ENCODE measurements around the gene TICRR. TPM values are rescaled to one million over a fixed set of nuclear protein-coding genes. Genes with fewer than 3 reads are reported as not detected.
"Not testable (repeated sequence)": the region's sequence is repeated elsewhere in the genome, so short reads cannot be mapped to it uniquely, and the experiment has no call there.

TICRR gene
- total RNA-seq, 4 donors from 2014 or later = under 0.01 to 0.29 (median 0.06) TPM; not detected in 1

GRCh38 chr15:89576417-89576773 is 1.1 kb downstream of the TICRR start:
- TF ChIP-seq POLR2AphosphoS5 (IDR thresholded peaks at IDR 0.05) (no peak), POLR2A (IDR thresholded peaks at IDR 0.05; ENCODE audit: low read depth) (no peak), CTCF (IDR thresholded peaks at IDR 0.05) (no peak), EP300 (IDR thresholded peaks at IDR 0.05) (no peak)
- 43% methylated on average over 1 of the region's 1 CpG for WGBS
- intact Hi-C loops (cut with DNase I) = no loop called here

GRCh38 chr15:89577776-89578115 is 2.5 kb downstream of the TICRR start:
- H3K4me3 ChIP-seq = no peak overlapping the region
- TF ChIP-seq EP300 (IDR thresholded peaks at IDR 0.05) = no peak
- TF ChIP-seq POLR2AphosphoS5 (IDR thresholded peaks at IDR 0.05) = no peak
- no peak for TF ChIP-seq CTCF (IDR thresholded peaks at IDR 0.05)
- TF ChIP-seq POLR2A (IDR thresholded peaks at IDR 0.05; ENCODE audit: low read depth) = no peak
- no peak for DNase-seq (ENCODE audit: extremely low spot score)
- H3K9me3 ChIP-seq = no peaks in the 10 kb centered on the region
- H3K27ac ChIP-seq (replicated peaks in 1 of 4) = no peak overlapping the region
- 57% methylated on average over 3 of the region's 3 CpGs for WGBS
- H3K4me1 ChIP-seq = peaks cover 9 to 16% (median 10%) of the 10 kb centered on the region in 4 donors
- peaks cover 0 to 15% (median 0%) of the 10 kb centered on the region in 4 donors for H3K27me3 ChIP-seq
- intact Hi-C loops (cut with DNase I) = no loop called here
- no peaks in the 10 kb centered on the region for H3K36me3 ChIP-seq

More at GRCh38 chr15:89576417-89576773, 1.1 kb downstream of the TICRR start:
- peak overlapping the region in 3 of 4 donors; percentile 71 to 90 (median 80) for H3K4me3 ChIP-seq
- no peaks in the 10 kb centered on the region for H3K36me3 ChIP-seq
- no peaks in the 10 kb centered on the region for H3K9me3 ChIP-seq
- peaks cover 0 to 15% (median 0%) of the 10 kb centered on the region in 4 donors for H3K27me3 ChIP-seq
- peaks cover 9 to 16% (median 10%) of the 10 kb centered on the region in 4 donors for H3K4me1 ChIP-seq
- DNase-seq (ENCODE audit: extremely low spot score) = no peak
- no peak overlapping the region for H3K27ac ChIP-seq (replicated peaks in 1 of 4)

DNA sequence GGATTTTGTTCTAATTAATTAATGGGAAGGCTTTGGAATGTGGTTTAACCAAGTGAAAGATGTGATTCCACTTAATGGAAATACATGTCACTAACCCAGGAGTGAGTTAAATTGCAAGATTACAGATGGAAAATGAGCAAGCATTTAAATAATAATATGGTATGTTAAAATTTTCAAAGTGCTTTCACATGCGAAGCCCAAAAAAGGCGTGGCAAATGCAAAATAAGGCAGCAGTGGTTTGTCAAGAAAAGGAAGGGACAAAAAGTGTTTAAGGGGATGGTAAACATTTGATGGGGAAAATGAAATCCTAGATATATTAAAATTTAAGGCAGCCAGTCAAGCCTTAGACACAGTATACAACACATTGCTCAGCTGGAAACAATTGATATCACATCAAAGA is 2.9 kb downstream of the TICRR start:
- H3K36me3 ChIP-seq = no peaks in the 10 kb centered on the region
- no peak overlapping the region for H3K27ac ChIP-seq (replicated peaks in 1 of 4)
- peaks cover 9 to 16% (median 10%) of the 10 kb centered on the region in 4 donors for H3K4me1 ChIP-seq
- H3K27me3 ChIP-seq = peaks cover 0 to 15% (median 0%) of the 10 kb centered on the region in 4 donors
- 86% methylated on average over 2 of the region's 2 CpGs for WGBS
- no peaks in the 10 kb centered on the region for H3K9me3 ChIP-seq
- H3K4me3 ChIP-seq = no peak overlapping the region
- intact Hi-C loops (cut with DNase I) = no loop called here
- DNase-seq (ENCODE audit: extremely low spot score) = no peak
- TF ChIP-seq CTCF (IDR thresholded peaks at IDR 0.05) (no peak), EP300 (IDR thresholded peaks at IDR 0.05) (no peak), POLR2A (IDR thresholded peaks at IDR 0.05; ENCODE audit: low read depth) (no peak)

DNA sequence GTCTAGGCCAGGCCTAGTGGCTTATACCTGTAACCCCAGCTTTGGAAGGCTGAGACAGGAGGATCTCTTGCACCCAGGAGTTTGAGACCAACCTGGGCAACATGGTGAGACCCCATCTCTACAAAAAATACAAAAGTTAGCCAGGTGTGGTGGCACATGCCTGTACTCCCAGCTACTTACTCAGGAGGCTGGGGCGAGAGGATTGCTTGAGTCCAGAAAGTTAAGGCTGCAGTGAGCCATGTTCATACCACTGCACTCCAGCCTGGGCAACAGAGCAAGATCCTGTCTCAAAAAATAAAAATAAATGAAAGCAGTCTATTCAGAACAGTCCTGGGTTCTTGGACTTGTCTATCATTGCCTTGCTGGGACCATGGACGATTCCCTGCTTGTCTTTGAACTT is 5.5 kb downstream of the TICRR start:
- H3K9me3 ChIP-seq; H3K27ac ChIP-seq (replicated peaks in 1 of 4); DNase-seq (ENCODE audit: extremely low spot score); H3K36me3 ChIP-seq; H3K4me3 ChIP-seq; intact Hi-C loops (cut with DNase I); H3K4me1 ChIP-seq: not testable (repeated sequence)
- peaks cover 0 to 12% (median 0%) of the 10 kb centered on the region in 4 donors for H3K27me3 ChIP-seq
- WGBS = 91% methylated on average over 2 of the region's 2 CpGs

- Histone ChIP-seq H3K4me1 (no peaks in the 10 kb centered on the region), H3K9me3 (no peaks in the 10 kb centered on the region), H3K27ac (replicated peaks in 1 of 4) (no peak overlapping the region), H3K27me3 (no peaks in the 10 kb centered on the region), H3K36me3 (no peaks in the 10 kb centered on the region), H3K4me3 (no peak overlapping the region)
- no peak for DNase-seq (ENCODE audit: extremely low spot score)
- 96% methylated on average over 2 of the region's 2 CpGs for WGBS
- intact Hi-C loops (cut with DNase I) = no loop called here
- TF ChIP-seq CTCF (IDR thresholded peaks at IDR 0.05) (no peak), POLR2AphosphoS5 (IDR thresholded peaks at IDR 0.05) (no peak), POLR2A (IDR thresholded peaks at IDR 0.05; ENCODE audit: low read depth) (no peak), EP300 (IDR thresholded peaks at IDR 0.05) (no peak)
These were observed 11.4 kb downstream of the TICRR start for GRCh38 chr15:89586651-89587050.

All from esophagus muscularis mucosa (tissue), 4 donors.